Stimulated activated CD4-positive, alpha-beta T cell treated with anti-CD3 and anti-CD28 coated beads, Interleukin-15, amount 100 ng/mL, for 1 hour (primary cell): ENCODE measurements around the gene KRT4.
A peak's percentile ranks its signal among the peaks of the same experiment; 100 is the strongest.

Source experiments
- DNase-seq, 2 donors: peaks; one replicate each; pipeline ENCODE4 v3.0.0-alpha.2; 2020; ENCODE audit warnings: low read depth in 1 of 2, low spot score in 1 of 2

The KRT4 gene

DNA sequence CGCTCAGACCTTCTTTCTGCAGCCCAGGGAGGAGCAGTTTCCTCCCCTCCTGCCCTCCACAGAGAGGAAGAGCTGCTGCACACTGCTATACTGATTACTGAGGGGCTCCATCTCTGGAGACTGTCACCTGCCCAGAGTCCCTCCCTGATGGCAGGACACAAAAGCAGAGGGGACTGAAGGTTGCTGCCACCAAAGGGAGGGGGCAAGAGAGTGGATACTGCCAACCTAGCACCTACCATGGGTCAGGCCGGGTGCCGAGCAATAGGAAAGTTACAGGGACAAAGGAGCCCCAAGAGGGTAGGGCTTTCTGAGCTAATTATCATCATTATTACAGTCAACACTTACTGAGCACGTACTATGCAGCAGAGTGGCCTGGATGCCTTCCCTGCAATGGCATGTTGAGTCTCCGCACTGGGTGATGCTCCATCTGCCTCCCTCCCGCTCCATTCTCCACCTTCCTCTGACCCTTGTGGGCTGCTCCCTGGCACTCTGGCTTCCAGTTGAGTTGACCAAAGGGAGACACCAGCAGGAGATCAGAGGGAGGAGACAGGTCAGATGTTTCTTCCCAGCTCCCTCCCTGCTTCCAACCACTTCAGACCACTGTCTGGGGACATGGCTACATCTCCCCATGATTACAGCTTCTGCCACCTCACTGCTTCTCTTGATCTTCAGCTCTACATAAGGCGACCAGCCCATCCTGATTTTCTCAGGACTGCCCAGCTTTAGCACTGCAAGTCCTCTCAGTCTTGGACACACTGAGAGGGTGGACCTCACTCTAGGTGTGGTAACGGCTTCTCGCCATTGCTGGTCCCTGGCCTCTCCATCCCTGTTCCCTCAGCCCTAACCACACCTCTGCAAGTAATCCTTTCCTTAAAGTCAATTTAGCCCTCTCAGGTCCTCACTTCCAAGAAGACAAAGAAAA, 22.8 kb upstream of the KRT4 start:
- DNase-seq = no peak

GRCh38 chr12:52836042-52836466, 22.1 kb upstream of the KRT4 start:
- peak in 1 of 2 donors; percentile 27 for DNase-seq

DNA sequence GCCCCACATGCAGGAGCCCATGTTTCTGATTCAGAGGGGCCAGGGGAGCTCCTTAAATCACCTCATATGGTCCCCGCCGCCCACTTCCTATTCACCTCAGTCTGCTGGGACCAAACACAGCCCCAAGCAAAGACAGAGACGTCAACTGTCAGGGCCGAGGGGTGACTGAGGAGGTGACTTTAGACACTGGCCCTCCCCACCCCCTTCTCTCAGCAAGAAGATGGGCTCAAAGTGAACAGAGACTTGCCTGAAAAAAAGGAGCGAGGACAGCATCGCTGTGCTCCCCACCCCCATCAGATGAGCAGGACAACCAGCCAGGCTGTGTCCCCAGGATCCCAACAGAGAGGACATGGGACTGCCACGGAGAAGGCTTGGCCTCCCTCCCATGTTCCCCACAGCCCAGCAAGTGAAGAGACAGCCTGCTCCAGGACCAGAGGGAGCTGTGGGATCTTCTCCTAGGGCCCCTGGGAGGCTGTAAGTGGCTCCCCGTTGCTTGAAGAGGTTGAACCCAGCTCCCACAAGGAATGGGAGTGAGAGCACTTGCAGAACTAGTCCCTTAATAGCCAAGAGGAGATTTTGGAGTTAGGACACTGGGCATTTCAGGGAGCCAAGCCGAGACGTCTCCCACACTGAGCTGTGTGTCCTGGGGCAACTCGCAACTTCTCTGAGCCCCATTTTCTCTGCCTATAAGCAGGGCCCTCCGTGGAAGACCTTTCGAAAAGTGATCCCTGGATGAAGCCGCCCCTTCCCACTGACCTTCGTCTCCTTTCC, 21.5 kb upstream of the KRT4 start:
- DNase-seq = no peak

DNA sequence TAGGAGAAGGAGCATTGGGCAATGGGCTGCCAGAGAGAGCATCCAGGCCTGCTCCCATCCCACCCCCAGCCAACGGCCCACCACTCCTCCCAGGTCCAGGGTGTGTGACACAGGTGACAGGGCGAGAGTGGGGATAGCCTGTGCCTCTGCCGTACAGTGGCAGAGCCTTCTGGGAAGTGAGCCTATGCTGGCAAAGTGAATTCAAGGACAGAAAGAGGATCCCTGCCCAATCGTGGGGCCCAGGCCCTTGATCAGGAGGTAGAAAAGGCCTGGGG, 20.7 kb upstream of the KRT4 start:
- no peak for DNase-seq

DNA sequence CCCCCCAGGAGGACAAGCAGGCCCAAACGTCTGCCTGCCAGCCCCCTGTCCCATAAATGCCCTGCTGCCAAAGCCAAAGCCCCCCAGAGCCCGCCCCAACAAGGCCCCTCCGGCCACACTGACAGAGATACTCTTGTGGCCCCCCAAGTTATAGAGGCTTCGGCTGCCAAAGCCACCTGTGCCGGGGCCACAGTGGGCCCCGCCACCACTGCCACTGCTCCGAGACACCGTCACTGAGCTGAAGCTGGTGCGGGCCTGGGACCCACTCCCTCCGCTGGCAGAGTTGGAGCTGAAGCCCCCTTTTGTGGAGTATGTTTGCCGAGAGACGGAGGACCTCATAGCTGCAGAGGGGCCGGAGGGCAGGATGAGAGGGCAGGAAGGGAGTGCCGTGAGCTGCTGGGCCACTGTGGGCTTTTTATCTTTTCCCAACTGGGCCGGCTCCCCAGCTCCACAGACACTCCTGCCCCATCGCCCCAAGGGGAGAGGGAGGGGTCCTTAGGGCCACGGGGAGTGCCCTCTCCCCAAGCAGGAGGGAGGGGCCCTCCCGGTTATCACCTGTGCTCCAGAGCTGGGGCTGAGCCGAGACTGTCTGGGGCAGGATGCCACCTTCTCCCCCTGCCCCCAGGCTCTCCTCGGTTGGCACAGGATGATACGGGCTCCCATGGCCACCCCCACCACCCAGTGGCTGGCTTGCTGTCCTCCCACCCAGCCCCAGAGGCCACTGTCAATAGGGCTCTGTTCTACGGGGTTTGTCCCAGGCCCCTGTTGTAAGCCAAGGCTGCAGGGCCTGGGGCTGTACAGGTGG, 20.2 kb upstream of the KRT4 start, which contains the start of gene KRT79:
KRT79 (minus strand) TSS at position 390 of the 805 bp plus-strand sequence; CDS start at position 339, 51 bp downstream.
- no peak for DNase-seq

- DNase-seq = no peak
Measured at GRCh38 chr12:52832985-52833905, 19.3 kb upstream of the KRT4 start.

GRCh38 chr12:52832451-52832850, 18.5 kb upstream of the KRT4 start:
- no peak for DNase-seq

GRCh38 chr12:52831251-52831650, 17.3 kb upstream of the KRT4 start:
- no peak for DNase-seq

DNA sequence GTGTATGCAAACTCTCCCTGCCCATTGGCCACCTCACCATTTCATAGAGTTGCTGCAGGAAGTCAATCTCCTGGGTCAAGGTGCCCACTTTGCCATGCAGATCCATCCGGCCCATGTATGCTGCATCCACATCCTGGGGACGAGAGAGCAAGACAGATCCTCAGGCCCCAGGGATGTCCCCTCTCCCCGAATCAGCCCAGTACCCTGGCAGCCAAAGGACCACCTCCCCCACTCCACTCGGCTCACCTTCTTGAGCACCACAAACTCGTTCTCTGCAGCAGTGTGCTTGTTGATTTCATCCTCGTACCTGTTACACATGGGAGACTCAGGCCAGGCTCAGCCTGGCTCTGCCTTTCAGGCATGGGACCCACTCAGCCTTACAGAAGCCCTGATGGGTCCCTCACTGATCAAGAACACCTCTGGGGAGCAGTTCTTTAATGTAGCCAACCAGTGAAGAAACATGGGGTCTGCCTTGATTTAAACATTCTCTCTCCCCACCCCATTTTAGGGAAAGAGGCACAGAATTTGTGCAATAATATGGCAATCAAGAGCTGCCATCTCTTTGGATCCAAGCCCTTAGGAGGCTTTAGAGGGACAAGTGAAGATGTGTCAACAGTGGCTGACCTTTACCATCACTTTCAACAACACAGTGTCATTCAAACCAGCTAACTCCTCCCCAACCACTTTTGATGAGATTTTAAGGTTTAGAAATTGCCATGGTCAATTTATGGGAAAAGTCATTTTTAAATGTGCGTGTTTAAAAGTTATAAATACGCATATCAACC, 16.3 kb upstream of the KRT4 start:
- no peak for DNase-seq

DNA sequence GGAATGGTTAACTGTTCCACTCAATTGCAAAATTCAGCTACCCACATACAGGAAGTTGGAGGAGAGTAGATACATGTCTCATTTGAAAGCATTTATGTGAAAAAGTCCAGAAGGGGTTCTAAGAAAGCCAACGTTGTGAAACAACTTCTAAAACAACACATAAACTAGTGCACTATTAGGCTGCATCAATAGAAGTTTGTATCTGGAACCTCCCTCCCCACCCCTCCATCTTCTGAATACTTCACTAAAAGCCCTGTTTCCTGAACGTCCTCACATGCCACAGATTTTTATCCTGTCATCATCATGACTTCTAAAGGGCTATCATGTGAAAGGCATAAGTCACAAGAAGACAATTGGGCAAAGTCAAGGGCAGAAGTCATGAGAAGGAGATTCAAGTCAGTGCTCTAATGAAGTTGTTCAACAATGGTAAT, 14.7 kb upstream of the KRT4 start:
- no peak for DNase-seq

DNA sequence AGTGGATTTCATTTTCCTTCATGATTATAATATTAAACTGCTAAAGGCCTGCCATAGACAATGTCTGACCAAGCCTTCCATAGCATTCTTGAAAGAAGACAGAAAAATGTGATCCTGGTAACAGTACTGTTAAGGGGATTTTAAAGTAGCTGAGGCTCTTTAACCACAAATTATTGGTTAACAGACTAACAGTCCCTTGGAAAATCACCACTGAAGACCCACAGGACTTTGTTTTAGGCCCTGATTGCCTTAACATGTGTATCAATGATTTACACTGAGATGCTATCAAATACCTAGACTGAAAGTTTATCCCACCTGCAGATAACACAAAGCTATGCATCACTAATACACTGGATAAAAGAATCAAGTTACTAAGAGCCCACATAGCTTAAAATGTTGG, 14.2 kb upstream of the KRT4 start:
- no peak for DNase-seq

DNA sequence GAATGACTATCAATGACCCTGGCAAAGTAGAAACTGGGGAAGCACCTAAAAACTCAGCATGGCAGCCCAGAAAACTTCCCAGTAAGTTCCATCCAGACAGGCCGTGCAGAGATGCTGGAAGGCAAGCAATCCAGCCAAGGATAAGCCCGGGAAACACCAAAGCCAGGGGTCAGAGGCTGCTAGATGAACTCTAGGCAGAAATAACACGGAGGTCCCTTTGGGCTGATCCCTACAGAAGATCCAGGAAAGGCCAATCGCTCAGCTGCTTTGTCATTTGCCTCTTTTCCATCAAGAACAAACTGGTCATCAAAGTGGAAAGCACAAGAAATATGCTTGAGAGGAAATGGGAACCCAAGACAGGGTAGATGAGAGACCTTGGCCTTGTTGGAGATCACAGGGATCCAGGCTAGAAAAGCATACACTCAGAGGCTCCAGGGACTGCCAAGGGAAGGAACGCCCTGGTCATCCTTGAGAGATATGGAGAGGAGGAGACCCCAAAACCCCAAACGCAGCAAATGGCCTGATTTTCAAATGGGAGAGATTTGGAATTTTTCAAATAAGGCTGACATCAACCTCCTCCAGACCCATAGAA, 13.7 kb upstream of the KRT4 start:
- DNase-seq = no peak

- DNase-seq = no peak
Measured at GRCh38 chr12:52826611-52827498, 12.9 kb upstream of the KRT4 start.

GRCh38 chr12:52825961-52826360, 12.0 kb upstream of the KRT4 start:
- DNase-seq = no peak

GRCh38 chr12:52824741-52825410, 11.0 kb upstream of the KRT4 start:
- no peak for DNase-seq

DNA sequence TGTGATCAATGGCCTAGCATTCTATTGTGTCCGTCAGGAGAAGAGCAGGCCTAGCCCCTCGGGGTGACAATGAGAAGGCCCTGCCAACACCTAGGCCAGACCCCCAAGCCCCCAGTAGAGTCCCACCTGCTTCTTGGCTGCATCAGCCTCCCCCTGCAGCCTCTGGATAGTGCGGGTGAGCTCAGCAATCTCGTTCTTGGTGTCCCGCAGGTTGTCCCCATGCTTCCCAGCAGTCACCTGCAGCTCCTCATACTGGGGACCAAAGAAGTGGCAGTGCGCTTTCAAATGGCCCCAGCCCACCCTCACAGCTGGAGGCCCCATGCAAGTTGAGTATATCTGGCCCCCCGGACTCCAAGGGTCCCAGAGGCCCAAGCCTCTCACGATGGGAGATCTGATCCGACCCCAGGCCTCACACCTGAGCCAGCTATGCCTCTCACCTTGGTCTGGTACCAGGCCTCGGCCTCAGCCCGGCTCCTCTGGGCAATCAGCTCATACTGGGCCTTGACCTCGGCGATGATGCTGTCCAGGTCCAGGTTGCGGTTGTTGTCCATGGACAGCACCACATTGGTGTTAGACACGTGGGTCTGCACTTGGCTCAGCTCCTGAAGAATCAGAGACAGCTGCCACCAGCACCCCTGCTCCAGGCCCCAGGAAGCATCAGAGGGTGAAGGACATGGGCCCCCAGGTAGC, 10.0 kb upstream of the KRT4 start:
- no peak for DNase-seq
